Uterus (tissue), 4 donors: ENCODE results near the gene MPC1. TPM values are rescaled to one million over a fixed set of nuclear protein-coding genes. Genes with fewer than 3 reads are reported as not detected.

Source experiments
- DNase-seq, 2 donors: peaks; one replicate each; pipeline ENCODE4 v3.0.0-alpha.2; 2019 to 2020
- H3K27ac ChIP-seq, 2 donors: fragments of 200-600 bp; sonication (generic); 1 replicate in 1 of 2; 2 replicates in 1 of 2; pipeline ENCODE4 v1.5.1; 2016 to 2018
- H3K27me3 ChIP-seq, 2 donors: fragments of 200-600 bp; sonication (generic); one replicate each; pipeline ENCODE4 v1.5.1; 2018 to 2019; ENCODE audit warnings: control low read depth in 1 of 2
- H3K36me3 ChIP-seq, 2 donors: fragments of 200-600 bp; sonication (generic); one replicate each; pipeline ENCODE4 v1.5.1; 2019; ENCODE audit warnings: control low read depth in 1 of 2
- H3K4me1 ChIP-seq, 2 donors: fragments of 200-600 bp; sonication (generic); one replicate each; pipeline ENCODE4 v1.5.1; 2018 to 2019; ENCODE audit warnings: control low read depth in 1 of 2
- H3K4me3 ChIP-seq, 2 donors: fragments of 200-600 bp; sonication (generic); 1 replicate in 1 of 2; 2 replicates in 1 of 2; pipeline ENCODE4 v1.5.1; 2018 to 2019; ENCODE audit warnings: mild to moderate bottlenecking in 1 of 2
- H3K9me3 ChIP-seq, 2 donors: fragments of 200-600 bp; sonication (generic); one replicate each; pipeline ENCODE4 v1.5.1; 2019; ENCODE audit warnings: control low read depth in 1 of 2
- POLR2A ChIP-seq, 2 donors: fragments of 450-650 bp; IDR thresholded peaks; one replicate each; pipeline ENCODE4 v1.6.1; 2016; ENCODE audit warnings: antibody characterized with exemption in 2 of 2, mild to moderate bottlenecking in 1 of 2, moderate library complexity in 1 of 2
- intact Hi-C: fragments of 100-400 bp; cut with DNase I; formaldehyde crosslinking; loops from one replicate; pipeline ENCODE4 v1.15.1; 2023; ENCODE audit warnings: low total_unique reads
- total RNA-seq, 4 donors: library from RNA; depleted of rRNA in 3 of 4; stranded (reverse); fragments of >200 nt in 3 of 4; gene quantifications; one replicate each; pipeline versions ENCODE4 v1.1.0 to v1.2.4, GENCODE V29; 2014 to 2023
- TF ChIP-seq, protein P1 (sequence below), 4 experiments: fragments of 200-600 bp in 2 of 4; fragments of 450-650 bp in 2 of 4; sonication (generic) in 2 of 4; IDR thresholded peaks; one replicate each; pipeline ENCODE4 v1.5.1; 2016 to 2019; ENCODE audit warnings: antibody characterized with exemption in 4 of 4, mild to moderate bottlenecking in 2 of 4, moderate library complexity in 1 of 4
- donor health status: DM: yes; HTN: yes; CAD: no.

Gene MPC1
- total RNA-seq: 10 to 100 TPM; 14.1 to 62.1 (median 41.7) TPM

DNA sequence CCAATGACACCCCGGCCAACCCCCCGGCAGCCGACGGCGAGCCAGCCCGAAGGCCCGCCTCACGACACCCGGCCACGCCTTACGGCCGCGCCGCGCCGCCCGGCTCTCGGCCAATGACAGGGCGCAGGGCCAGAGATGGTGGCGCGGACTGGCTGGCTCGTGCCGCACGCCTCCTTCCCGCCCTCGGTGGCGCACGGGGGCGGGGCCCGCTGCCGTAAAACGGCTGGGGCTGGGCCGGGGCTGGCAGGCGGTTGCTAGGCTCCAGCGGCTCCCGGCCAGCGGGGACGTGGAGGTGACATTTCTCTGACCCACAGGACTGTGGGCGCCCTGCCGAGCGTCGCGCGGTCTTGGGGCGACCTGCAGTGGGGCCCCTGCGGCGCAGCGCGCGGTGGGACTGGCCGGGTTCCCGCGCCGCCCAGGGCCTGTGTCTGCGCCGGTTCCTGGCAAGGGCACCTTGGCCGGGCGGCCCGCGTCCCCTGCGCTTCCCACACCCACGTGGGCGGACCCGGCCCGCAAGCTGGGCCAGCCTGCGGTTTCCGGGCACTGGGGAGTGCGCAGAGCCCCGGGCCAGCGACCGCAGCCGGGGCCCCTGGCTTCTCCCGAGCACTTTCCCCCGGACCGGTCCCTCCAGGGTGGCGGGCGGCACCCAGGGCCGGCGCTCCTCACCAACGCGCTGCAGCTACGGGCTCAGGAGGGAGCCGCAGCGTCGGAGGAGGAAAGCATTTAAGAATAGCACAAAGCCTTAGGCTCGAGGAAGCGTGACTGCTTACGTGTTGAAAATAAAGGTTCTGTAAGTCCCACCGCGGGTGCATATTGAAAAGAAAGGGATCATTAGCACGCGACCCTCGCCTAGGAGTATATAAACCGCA is at the start of gene MPC1:
MPC1 (minus strand) TSS at position 8 of the 869 bp plus-strand sequence. CDS start 64 bp downstream, outside the sequence.
- DNase-seq: peak; percentile 91 to 97
- intact Hi-C loops: no loop called here

DNA sequence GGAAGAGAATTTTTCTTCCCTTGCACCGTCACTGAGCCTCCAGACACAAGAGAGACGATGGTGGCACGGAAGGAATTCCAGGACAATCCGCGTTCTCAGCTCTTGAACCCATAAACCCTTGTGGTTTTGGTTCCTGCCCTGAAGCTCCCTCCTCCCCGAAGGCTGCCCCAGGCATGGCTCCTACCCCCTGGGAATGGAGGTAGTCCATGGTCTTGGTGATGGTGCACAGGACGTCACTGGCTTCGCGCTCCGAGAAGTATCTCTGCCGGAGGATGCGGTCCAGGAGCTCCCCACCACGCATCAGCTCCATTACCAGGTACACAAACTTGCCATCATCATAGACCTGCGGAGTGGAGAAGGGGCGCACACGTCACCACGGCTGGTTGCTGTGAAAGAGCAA is 47.5 kb upstream of the MPC1 start:
- DNase-seq: no peak
- no peak for TF ChIP-seq POLR2A (IDR thresholded peaks at IDR 0.05)
- TF ChIP-seq, protein P1, sequence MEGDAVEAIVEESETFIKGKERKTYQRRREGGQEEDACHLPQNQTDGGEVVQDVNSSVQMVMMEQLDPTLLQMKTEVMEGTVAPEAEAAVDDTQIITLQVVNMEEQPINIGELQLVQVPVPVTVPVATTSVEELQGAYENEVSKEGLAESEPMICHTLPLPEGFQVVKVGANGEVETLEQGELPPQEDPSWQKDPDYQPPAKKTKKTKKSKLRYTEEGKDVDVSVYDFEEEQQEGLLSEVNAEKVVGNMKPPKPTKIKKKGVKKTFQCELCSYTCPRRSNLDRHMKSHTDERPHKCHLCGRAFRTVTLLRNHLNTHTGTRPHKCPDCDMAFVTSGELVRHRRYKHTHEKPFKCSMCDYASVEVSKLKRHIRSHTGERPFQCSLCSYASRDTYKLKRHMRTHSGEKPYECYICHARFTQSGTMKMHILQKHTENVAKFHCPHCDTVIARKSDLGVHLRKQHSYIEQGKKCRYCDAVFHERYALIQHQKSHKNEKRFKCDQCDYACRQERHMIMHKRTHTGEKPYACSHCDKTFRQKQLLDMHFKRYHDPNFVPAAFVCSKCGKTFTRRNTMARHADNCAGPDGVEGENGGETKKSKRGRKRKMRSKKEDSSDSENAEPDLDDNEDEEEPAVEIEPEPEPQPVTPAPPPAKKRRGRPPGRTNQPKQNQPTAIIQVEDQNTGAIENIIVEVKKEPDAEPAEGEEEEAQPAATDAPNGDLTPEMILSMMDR (IDR thresholded peaks at IDR 0.05): no peak
- intact Hi-C loops: no loop called here

More for the DNA sequence above, at the start of gene MPC1:
- Histone ChIP-seq H3K27ac (peak within 1 kb of the TSS; percentile 78 to 89), H3K36me3 (no peaks in the 10 kb centered on the region), H3K4me3 (peak within 1 kb of the TSS; percentile 66 to 84), H3K27me3 (no peaks in the 10 kb centered on the region), H3K4me1 (no peaks in the 10 kb centered on the region), H3K9me3 (no peaks in the 10 kb centered on the region)
- TF ChIP-seq, protein P1 (IDR thresholded peaks at IDR 0.05): no peak
- TF ChIP-seq POLR2A (IDR thresholded peaks at IDR 0.05): peak; percentile 78 to 87

DNA sequence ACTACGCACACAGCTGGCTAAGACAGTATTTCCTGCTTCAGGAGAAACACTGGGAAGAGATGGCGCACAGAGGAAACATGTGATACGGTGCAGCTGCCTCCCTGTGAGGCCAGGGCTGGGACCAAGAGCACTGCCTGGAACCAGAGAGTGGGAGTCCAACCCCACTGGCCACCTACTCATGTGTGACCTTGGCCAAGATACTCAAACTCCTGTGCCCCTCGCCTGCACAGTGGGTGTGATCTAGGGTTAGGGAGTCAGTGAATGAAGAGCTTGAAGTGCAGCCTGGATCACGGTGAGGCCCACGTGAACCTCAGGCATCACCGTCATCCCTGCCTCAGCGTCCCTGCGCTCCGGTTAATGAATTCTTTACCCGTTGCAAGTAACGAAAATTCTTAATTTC is 41.7 kb upstream of the MPC1 start:
- Histone ChIP-seq H3K27ac (no peak overlapping the region), H3K36me3 (no peaks in the 10 kb centered on the region), H3K4me1 (no peaks in the 10 kb centered on the region), H3K27me3 (no peaks in the 10 kb centered on the region), H3K9me3 (no peaks in the 10 kb centered on the region), H3K4me3 (no peak overlapping the region)
- TF ChIP-seq, protein P1 (IDR thresholded peaks at IDR 0.05): no peak
- TF ChIP-seq POLR2A (IDR thresholded peaks at IDR 0.05): no peak
- intact Hi-C loops: no loop called here
- no peak for DNase-seq

More for the DNA sequence above, 47.5 kb upstream of the MPC1 start:
- H3K4me1 ChIP-seq: no peaks in the 10 kb centered on the region
- H3K4me3 ChIP-seq: no peak overlapping the region
- no peaks in the 10 kb centered on the region for H3K9me3 ChIP-seq
- H3K27ac ChIP-seq: no peak overlapping the region
- H3K36me3 ChIP-seq: no peaks in the 10 kb centered on the region
- no peaks in the 10 kb centered on the region for H3K27me3 ChIP-seq

DNA sequence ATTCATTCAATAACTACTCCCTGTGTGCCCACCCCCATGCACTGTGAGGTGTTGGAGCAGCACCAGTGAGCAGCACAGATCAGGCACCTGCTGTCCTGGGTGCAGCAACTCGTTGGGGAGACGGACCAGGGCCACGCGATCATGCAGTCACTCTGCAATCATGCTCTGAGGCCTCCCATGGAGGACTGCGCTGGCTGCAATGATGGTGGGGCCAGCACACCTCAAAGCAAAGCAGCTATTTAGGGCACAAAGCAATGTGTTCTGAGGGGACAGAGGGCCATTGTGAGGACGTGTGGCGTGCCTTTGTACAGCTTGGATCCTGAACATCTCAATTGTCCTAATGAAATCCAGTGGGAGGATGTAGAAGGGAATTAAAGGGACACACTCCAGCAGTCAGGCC is 41.0 kb upstream of the MPC1 start:
- Histone ChIP-seq H3K36me3 (no peaks in the 10 kb centered on the region), H3K4me3 (no peak overlapping the region), H3K27me3 (no peaks in the 10 kb centered on the region), H3K4me1 (no peaks in the 10 kb centered on the region), H3K27ac (no peak overlapping the region), H3K9me3 (no peaks in the 10 kb centered on the region)
- intact Hi-C loops: no loop called here
- DNase-seq: no peak
- TF ChIP-seq, protein P1 (IDR thresholded peaks at IDR 0.05): no peak
- TF ChIP-seq POLR2A (IDR thresholded peaks at IDR 0.05): no peak

DNA sequence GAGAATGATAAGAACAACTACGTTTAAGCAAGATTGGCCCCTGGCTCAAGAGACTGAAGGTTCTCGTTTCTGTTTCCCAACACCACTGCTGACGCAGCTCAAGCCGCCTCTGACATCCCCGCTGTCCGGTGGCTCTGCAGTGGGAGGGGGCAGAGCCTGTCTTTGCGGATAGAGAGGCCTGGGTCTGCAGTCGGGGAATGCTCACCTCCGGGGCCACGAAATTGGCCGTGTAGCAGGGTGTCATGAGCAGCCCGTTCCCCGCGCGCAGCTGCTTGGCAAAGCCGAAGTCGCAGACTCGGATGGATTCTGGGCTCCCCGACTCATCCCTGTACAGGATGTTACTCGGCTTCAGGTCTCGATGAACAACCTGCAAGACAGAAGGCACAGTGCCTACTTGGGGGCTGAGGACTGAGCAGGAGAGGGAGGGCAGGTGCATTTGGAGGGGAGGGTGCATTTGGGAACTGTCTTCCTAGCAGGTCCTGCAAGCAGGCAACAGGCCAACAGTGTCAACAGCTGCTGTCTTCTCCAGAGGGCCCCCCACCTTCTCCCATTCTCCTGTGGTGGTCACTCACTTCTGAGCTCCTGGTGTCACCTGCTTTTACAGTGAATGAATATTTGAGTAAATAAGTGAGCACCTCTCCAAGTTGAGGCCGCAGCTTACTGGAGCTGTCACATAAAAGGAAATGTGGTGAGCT is 40.5 kb upstream of the MPC1 start:
- Histone ChIP-seq H3K36me3 (no peaks in the 10 kb centered on the region), H3K27me3 (no peaks in the 10 kb centered on the region), H3K4me1 (no peaks in the 10 kb centered on the region), H3K27ac (no peak overlapping the region), H3K9me3 (no peaks in the 10 kb centered on the region), H3K4me3 (no peak overlapping the region)
- intact Hi-C loops: no loop called here
- DNase-seq: no peak
- no peak for TF ChIP-seq POLR2A (IDR thresholded peaks at IDR 0.05)
- TF ChIP-seq, protein P1 (IDR thresholded peaks at IDR 0.05): no peak
